Neutrophil (primary cell): Measurements from ENCODE around the gene TAX1BP1.

Experiments used
- H3K27ac ChIP-seq: fragments of 200-600 bp; sonication (generic); 2 replicates; pipeline ENCODE4 v1.5.1; 2016; ENCODE audit warnings: mild to moderate bottlenecking, moderate library complexity
- H3K27me3 ChIP-seq: fragments of 200-600 bp; sonication (generic); 2 replicates; pipeline ENCODE4 v1.6.0; 2016; ENCODE audit warnings: mild to moderate bottlenecking
- H3K36me3 ChIP-seq: fragments of 200-600 bp; sonication (generic); 2 replicates; pipeline ENCODE4 v1.5.1; 2017
- H3K4me1 ChIP-seq, 2 experiments: fragments of 200-600 bp in 1 of 2; sonication (generic) in 1 of 2; 1 replicate in 1 of 2; 2 replicates in 1 of 2; pipeline versions ENCODE4 v1.5.1 to v1.6.1; 2013 to 2016; ENCODE audit warnings: low read depth in 1 of 2, low read length in 1 of 2, mild to moderate bottlenecking in 1 of 2, moderate library complexity in 1 of 2; ENCODE audit not compliant: control insufficient read depth in 1 of 2, insufficient read depth in 1 of 2
- H3K4me3 ChIP-seq, 2 experiments: fragments of 200-600 bp in 1 of 2; sonication (generic) in 1 of 2; 1 replicate in 1 of 2; 2 replicates in 1 of 2; pipeline ENCODE4 v1.5.1; 2013 to 2016; ENCODE audit warnings: low read depth in 1 of 2, low read length in 1 of 2, mild to moderate bottlenecking in 1 of 2, moderate library complexity in 1 of 2
- H3K9me3 ChIP-seq: fragments of 200-600 bp; sonication (generic); 2 replicates; pipeline ENCODE4 v1.5.1; 2016
- TF ChIP-seq, protein P1 (sequence below): fragments of 200-600 bp; sonication (generic); IDR thresholded peaks from 2 replicates; pipeline ENCODE4 v1.5.1; 2016; ENCODE audit warnings: antibody characterized with exemption

Gene TAX1BP1

DNA sequence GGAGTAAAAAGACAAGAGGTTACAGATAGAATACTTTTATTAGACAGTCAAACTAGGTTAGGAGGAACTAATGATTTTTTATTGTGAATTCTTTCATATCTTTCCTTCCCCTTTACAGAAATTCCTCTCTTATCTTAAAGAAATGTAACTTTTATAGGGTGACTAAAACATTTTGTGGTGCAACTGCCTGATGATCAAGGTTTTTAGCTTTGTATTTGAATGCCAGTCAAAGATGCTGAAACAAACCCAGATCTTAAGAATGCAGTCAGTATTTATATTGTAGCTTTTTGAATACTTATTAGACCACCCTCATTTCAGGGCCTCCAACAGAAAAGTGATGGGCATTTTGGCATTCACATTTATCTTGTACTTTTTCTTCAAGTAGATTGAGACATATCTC is 27.4 kb downstream of the TAX1BP1 start:
- no peaks in the 10 kb centered on the region for H3K4me1 ChIP-seq
- TF ChIP-seq, protein P1, sequence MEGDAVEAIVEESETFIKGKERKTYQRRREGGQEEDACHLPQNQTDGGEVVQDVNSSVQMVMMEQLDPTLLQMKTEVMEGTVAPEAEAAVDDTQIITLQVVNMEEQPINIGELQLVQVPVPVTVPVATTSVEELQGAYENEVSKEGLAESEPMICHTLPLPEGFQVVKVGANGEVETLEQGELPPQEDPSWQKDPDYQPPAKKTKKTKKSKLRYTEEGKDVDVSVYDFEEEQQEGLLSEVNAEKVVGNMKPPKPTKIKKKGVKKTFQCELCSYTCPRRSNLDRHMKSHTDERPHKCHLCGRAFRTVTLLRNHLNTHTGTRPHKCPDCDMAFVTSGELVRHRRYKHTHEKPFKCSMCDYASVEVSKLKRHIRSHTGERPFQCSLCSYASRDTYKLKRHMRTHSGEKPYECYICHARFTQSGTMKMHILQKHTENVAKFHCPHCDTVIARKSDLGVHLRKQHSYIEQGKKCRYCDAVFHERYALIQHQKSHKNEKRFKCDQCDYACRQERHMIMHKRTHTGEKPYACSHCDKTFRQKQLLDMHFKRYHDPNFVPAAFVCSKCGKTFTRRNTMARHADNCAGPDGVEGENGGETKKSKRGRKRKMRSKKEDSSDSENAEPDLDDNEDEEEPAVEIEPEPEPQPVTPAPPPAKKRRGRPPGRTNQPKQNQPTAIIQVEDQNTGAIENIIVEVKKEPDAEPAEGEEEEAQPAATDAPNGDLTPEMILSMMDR, result no peak
- peak overlapping the region; percentile 18 for H3K27ac ChIP-seq
- no peaks in the 10 kb centered on the region for H3K9me3 ChIP-seq
- H3K36me3 ChIP-seq, result peaks cover 38% of the 10 kb centered on the region
- no peak overlapping the region for H3K4me3 ChIP-seq
- H3K27me3 ChIP-seq, result no peaks in the 10 kb centered on the region

DNA sequence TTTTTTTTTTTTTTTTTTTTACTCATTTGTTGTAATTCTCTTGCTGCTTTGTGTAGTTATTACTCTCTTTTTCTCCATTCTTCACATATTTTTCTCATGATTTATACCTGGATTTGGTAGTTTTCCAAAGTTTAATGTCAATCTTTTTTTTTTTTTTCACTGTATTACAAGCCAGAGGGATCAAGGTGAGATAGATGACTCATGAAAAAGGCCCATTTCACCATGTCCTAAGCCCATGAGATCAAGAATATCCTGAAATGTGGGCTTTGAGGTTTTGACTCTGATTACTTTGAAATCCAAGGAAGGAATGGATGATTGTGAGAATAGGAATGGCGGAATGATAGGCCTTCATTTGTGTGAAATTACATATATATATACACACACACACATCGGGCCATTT is 31.1 kb downstream of the TAX1BP1 start:
- H3K27ac ChIP-seq, result no peak overlapping the region
- TF ChIP-seq, protein P1, result no peak
- no peak overlapping the region for H3K4me3 ChIP-seq
- H3K4me1 ChIP-seq, result no peaks in the 10 kb centered on the region
- no peaks in the 10 kb centered on the region for H3K27me3 ChIP-seq
- H3K36me3 ChIP-seq, result peaks cover 45% of the 10 kb centered on the region
- H3K9me3 ChIP-seq, result no peaks in the 10 kb centered on the region

DNA sequence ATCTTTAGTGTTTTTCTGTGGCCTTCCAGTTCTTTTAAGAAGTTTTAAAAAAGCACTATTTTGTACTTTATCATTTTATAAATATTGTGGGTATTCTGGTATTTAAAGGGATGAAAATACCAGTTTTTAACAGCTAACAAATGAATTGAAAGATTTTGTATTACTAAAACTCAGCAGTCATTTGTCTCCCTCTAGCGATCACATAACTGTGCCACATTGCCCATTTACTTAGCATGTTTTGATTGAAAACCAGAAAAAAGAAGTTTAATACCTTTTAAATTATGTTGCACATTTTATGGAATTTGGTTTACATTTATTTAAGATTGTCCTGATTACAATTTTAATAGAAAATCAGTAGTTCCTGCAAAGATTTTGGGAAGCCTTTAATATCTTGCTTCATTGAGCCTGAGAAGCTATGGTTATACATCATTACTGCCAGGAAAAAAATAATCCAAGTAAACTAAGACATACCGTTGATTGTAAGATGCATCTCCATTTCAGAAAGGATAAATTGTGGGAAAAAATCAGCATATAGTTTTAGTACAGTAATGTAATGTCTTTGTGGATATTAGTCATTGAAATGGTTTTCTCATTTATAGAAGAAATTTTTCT is 34.9 kb downstream of the TAX1BP1 start:
- H3K4me3 ChIP-seq, result no peak overlapping the region
- no peaks in the 10 kb centered on the region for H3K4me1 ChIP-seq
- TF ChIP-seq, protein P1, result no peak
- H3K27ac ChIP-seq, result no peak overlapping the region
- peaks cover 47% of the 10 kb centered on the region for H3K36me3 ChIP-seq
- H3K9me3 ChIP-seq, result no peaks in the 10 kb centered on the region
- H3K27me3 ChIP-seq, result no peaks in the 10 kb centered on the region

GRCh38 chr7:27775782-27776181 is 35.8 kb downstream of the TAX1BP1 start:
- H3K27me3 ChIP-seq, result no peaks in the 10 kb centered on the region
- no peak overlapping the region for H3K4me3 ChIP-seq
- no peaks in the 10 kb centered on the region for H3K4me1 ChIP-seq
- H3K36me3 ChIP-seq, result peaks cover 39% of the 10 kb centered on the region
- TF ChIP-seq, protein P1, result no peak
- peak overlapping the region; percentile 0 for H3K27ac ChIP-seq
- no peaks in the 10 kb centered on the region for H3K9me3 ChIP-seq

DNA sequence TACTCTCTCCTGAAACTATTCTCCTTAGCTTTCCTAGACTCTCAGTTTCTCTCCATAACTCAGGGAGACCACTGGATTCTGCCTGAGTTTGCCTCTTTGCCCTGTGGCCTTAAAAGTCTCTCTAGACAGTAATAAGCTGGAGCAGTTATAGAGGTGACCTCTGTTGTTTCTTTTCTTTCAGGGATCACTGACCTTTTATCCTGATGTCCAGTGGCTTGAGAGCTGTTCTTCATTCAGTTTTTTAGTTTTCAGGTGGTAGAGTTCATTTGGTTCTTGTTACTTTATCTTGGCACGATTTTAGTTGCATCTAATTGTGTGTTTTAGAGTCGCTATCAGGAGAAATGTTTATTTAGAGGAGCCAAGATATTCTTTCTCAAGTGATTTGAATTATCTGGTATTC is 37.7 kb downstream of the TAX1BP1 start:
- no peaks in the 10 kb centered on the region for H3K27me3 ChIP-seq
- no peak overlapping the region for H3K4me3 ChIP-seq
- H3K4me1 ChIP-seq, result no peaks in the 10 kb centered on the region
- peaks cover 28% of the 10 kb centered on the region for H3K36me3 ChIP-seq
- no peak overlapping the region for H3K27ac ChIP-seq
- H3K9me3 ChIP-seq, result no peaks in the 10 kb centered on the region
- TF ChIP-seq, protein P1, result no peak
